ENCODE data around the gene NUAK2. TPM values are rescaled to one million over a fixed set of nuclear protein-coding genes. Genes with fewer than 3 reads are reported as not detected.
A peak's percentile ranks its signal among the peaks of the same experiment; 100 is the strongest.
"Not testable (repeated sequence)": the region's sequence is repeated elsewhere in the genome, so short reads cannot be mapped to it uniquely, and the experiment has no call there.

Gene NUAK2
- total RNA-seq, 6 donors from 2014 or later = 8.5 to 14.7 (median 10.3) TPM

DNA sequence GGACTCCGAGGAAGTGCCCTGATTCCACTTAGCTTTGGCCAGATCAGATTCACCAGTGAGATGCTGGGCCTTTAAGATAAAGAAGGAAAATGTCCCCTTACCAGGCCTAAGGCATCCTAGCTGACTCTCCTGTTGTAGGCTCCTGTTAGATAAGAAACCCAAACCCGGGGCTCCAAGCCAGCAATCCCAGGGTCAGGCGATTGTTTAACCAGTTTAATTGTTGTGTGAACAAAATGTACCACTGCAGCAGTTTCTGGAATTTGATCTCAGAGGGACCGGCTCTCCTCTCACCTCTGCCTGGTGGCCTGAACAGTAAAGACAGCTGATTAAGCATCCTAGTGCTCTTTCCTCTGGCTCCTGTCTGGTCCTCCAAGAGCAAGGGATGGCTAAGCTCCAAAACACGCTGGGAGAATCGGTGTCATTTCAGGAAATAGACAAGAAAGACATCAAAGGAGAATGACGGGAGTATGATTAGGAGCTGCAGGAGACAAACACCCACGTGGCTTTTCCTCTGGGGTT lies 44.5 kb upstream of the NUAK2 start:
- no peak overlapping the region for H3K27ac ChIP-seq
- no peak overlapping the region for H3K4me3 ChIP-seq
- no peak for DNase-seq
- no peaks in the 10 kb centered on the region for H3K27me3 ChIP-seq
- H3K9me3 ChIP-seq = no peaks in the 10 kb centered on the region
- H3K36me3 ChIP-seq = no peaks in the 10 kb centered on the region
- no peak for ATAC-seq (ENCODE audit: low FRiP score in 2 of 2)
- no peaks in the 10 kb centered on the region for H3K4me1 ChIP-seq
- WGBS, 2 donors = 36 to 44% methylated on average over 7 to 8 of the region's 8 CpGs
- TF ChIP-seq EP300 (IDR thresholded peaks at IDR 0.05) (no peak), POLR2A (IDR thresholded peaks at IDR 0.05) (no peak), POLR2AphosphoS5 (IDR thresholded peaks at IDR 0.05) (no peak)
- TF ChIP-seq, protein P1, sequence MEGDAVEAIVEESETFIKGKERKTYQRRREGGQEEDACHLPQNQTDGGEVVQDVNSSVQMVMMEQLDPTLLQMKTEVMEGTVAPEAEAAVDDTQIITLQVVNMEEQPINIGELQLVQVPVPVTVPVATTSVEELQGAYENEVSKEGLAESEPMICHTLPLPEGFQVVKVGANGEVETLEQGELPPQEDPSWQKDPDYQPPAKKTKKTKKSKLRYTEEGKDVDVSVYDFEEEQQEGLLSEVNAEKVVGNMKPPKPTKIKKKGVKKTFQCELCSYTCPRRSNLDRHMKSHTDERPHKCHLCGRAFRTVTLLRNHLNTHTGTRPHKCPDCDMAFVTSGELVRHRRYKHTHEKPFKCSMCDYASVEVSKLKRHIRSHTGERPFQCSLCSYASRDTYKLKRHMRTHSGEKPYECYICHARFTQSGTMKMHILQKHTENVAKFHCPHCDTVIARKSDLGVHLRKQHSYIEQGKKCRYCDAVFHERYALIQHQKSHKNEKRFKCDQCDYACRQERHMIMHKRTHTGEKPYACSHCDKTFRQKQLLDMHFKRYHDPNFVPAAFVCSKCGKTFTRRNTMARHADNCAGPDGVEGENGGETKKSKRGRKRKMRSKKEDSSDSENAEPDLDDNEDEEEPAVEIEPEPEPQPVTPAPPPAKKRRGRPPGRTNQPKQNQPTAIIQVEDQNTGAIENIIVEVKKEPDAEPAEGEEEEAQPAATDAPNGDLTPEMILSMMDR (IDR thresholded peaks at IDR 0.05) = no peak

DNA sequence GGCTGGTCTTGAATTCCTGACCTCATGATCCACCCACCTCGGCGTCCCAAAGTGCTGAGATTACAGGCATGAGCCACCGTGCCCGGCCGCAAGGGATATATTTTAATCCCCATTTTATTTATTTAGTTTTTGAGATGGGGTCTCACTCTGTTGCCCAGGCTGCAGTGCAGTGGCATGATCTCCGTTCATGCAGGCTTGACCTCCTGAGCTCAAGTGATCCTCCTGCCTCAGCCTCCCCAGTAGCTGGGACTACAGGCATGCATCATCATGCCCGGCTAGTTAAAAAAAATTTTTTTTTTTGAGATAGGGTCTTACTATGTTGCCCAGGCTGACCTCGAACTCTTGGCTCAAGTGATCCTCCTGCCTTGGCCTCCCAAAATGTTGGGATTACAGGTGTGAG lies 43.5 kb upstream of the NUAK2 start:
- whole genome bisulfite sequencing, 2 donors = 87 to 90% methylated on average over 8 of the region's 8 CpGs

DNA sequence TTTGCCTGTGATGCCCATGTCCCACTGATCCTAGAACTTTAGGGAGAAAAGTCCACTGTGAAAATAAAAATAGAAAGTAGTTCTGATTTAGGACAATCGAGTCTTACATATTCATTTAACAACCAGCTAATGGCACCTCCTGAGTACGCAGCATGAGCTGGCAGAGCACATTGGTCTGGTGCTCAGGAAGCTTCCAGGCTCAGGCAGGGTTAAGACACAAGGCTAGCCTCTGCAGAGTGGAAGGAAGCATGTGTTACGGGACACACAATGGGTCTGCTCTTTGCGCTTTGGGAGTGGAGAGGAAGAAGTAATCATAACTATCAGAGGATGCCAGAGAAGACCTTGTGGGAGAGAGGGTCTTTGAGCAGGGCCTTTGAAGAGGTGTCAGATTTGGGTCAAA lies 39.3 kb upstream of the NUAK2 start:
- Histone ChIP-seq H3K4me1 (no peaks in the 10 kb centered on the region), H3K9me3 (no peaks in the 10 kb centered on the region), H3K27me3 (no peaks in the 10 kb centered on the region), H3K4me3 (no peak overlapping the region), H3K36me3 (no peaks in the 10 kb centered on the region), H3K27ac (no peak overlapping the region)
- 52 to 77% methylated on average over 4 of the region's 4 CpGs for WGBS, 2 donors
- ATAC-seq (ENCODE audit: low FRiP score in 2 of 2) (no peak), DNase-seq (no peak)
- TF ChIP-seq POLR2AphosphoS5 (IDR thresholded peaks at IDR 0.05) = no peak
- TF ChIP-seq, protein P1 (IDR thresholded peaks at IDR 0.05) = no peak
- no peak for TF ChIP-seq POLR2A (IDR thresholded peaks at IDR 0.05)

More for the DNA sequence above, 43.5 kb upstream of the NUAK2 start:
- H3K27me3 ChIP-seq; DNase-seq; H3K4me3 ChIP-seq; H3K9me3 ChIP-seq; ATAC-seq (ENCODE audit: low FRiP score in 2 of 2); H3K36me3 ChIP-seq; H3K27ac ChIP-seq; H3K4me1 ChIP-seq: not testable (repeated sequence)

DNA sequence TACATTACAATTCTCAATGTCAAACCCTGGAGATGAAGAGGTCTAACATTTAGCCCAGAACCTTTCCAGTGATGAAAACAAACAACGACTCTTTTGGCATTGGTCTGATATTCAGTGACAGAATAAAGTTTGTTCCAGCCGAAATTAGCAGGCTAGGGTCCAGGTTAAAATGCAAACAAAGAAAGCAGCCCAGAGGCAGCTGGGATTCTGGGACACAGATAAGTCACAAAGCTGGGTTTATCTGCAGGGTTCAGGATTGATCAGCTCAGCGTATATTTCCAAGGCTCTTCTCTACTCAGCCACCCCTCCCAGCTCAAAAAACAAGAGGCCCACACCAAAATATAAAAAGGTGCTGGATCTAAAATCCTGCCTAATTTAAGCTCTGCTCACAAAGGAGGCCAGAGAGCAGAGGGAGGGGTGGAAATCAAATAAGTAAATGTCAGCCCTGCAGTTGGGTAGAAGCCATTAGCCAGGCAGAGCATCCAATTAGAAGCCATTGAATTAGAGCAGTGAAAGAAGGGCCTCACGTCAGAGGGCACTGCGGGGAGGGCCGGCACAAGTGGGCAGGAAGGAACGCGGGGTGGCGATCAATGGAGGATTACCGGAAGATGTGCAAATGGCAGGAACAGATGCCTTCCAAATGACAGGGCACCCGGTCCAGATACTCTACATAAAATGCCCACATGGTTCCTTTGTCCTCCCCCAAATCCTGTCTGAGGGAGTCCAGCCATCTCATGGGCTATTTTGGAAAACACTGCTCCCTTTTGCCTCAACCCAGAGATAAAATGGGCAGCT lies 38.4 kb upstream of the NUAK2 start:
- ATAC-seq (ENCODE audit: low FRiP score in 2 of 2) (no peak), DNase-seq (peak in 1 of 2 donors; percentile 30)
- Histone ChIP-seq H3K27ac (no peak overlapping the region), H3K36me3 (no peaks in the 10 kb centered on the region), H3K4me3 (no peak overlapping the region), H3K27me3 (no peaks in the 10 kb centered on the region), H3K4me1 (peaks cover 0 to 2% (median 0%) of the 10 kb centered on the region in 4 donors), H3K9me3 (no peaks in the 10 kb centered on the region)
- TF ChIP-seq POLR2A (IDR thresholded peaks at IDR 0.05) (no peak), POLR2AphosphoS5 (IDR thresholded peaks at IDR 0.05) (no peak)
- 66 to 80% methylated on average over 11 of the region's 11 CpGs for WGBS, 2 donors

DNA sequence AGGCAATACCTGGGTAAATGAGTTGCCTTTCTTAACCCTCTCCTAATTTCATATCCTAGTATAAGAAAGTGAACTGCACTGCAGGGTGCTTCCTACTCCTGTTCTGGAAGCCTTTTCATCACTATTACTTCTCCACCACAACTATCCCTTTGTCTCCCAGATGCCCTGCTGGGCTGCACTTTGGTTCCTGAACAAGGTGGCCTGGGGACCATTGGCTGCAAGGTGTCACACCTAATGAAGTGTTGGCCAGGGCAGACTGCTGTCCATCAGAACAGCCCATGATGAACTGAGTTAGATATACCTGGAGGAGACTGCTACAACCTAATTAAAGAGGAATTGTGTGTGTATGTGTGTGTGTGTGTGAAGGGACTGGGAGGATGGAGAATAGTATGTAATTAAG lies 37.0 kb upstream of the NUAK2 start:
- no peak for DNase-seq
- H3K4me3 ChIP-seq = no peak overlapping the region
- TF ChIP-seq POLR2A (IDR thresholded peaks at IDR 0.05) = no peak
- TF ChIP-seq POLR2AphosphoS5 (IDR thresholded peaks at IDR 0.05) = no peak
- TF ChIP-seq, protein P1 (IDR thresholded peaks at IDR 0.05) = no peak
- no peak for TF ChIP-seq EP300 (IDR thresholded peaks at IDR 0.05)
- no peaks in the 10 kb centered on the region for H3K36me3 ChIP-seq
- H3K27me3 ChIP-seq = no peaks in the 10 kb centered on the region
- peaks cover 0 to 15% (median 0%) of the 10 kb centered on the region in 4 donors for H3K4me1 ChIP-seq
- no peak overlapping the region for H3K27ac ChIP-seq
- H3K9me3 ChIP-seq = no peaks in the 10 kb centered on the region
- ATAC-seq (ENCODE audit: low FRiP score in 2 of 2) = no peak

DNA sequence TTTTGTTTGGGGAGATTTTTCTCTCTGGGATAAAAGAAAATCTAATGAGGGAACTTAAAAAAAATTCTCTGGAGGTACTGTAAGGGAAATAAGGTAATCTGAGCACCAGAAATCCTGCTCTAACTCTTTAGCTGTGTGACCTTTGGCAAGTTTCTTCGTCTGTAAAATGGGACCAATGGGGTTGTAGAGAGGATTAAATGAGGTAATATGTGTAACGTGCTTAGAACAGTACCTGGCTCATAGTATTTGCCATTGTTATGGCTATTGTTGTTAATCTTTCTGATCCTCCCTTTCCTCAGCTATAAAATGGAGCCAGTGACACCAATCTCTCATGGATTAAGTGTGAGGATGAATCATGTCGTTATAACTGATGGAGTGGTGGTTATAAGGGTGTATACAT lies 36.0 kb upstream of the NUAK2 start:
- TF ChIP-seq, protein P1 (IDR thresholded peaks at IDR 0.05) = no peak
- TF ChIP-seq EP300 (IDR thresholded peaks at IDR 0.05) (no peak), POLR2A (IDR thresholded peaks at IDR 0.05) (no peak), POLR2AphosphoS5 (IDR thresholded peaks at IDR 0.05) (no peak)
- no peak for ATAC-seq (ENCODE audit: low FRiP score in 2 of 2)
- no peak for DNase-seq
- no peaks in the 10 kb centered on the region for H3K36me3 ChIP-seq
- no peaks in the 10 kb centered on the region for H3K9me3 ChIP-seq
- no peaks in the 10 kb centered on the region for H3K27me3 ChIP-seq
- no peak overlapping the region for H3K27ac ChIP-seq
- no peak overlapping the region for H3K4me3 ChIP-seq
- 92 to 94% methylated on average over 3 of the region's 3 CpGs for WGBS, 2 donors
- H3K4me1 ChIP-seq = peaks cover 0 to 15% (median 0%) of the 10 kb centered on the region in 4 donors

Data from upper lobe of left lung (tissue), 6 donors.